ENCODE results near the gene KIAA1328. TPM values are rescaled to one million over a fixed set of nuclear protein-coding genes. Genes with fewer than 3 reads are reported as not detected.

KIAA1328 gene
- total and polyA plus RNA-seq, 8 donors: 2.1 to 5.2 (median 3.6) TPM

- FAIRE-seq (no peak), DNase-seq (no peak), ATAC-seq (no peak)
- H3K4me3 ChIP-seq: no peak overlapping the region
- no peaks in the 10 kb centered on the region for H3K4me1 ChIP-seq
- intact Hi-C loops (cut with DNase I): loop anchor here in 1 of 3 donors (10.0 kb wide), 1 partner anchor 48 kb away; no protein-coding TSS in a partner anchor
- peaks cover 0 to 8% (median 2%) of the 10 kb centered on the region in 4 donors for H3K27me3 ChIP-seq
- TF ChIP-seq CTCF (IDR thresholded peaks at IDR 0.05): no peak
- no peak overlapping the region for H3K27ac ChIP-seq
- no peaks in the 10 kb centered on the region for H3K9me3 ChIP-seq
- 73 to 83% methylated on average over 16 of the region's 16 CpGs for WGBS, 2 donors
- no peaks in the 10 kb centered on the region for H3K36me3 ChIP-seq
Observed at GRCh38 chr18:37272841-37273240, 443.9 kb downstream of the KIAA1328 start.

GRCh38 chr18:37274309-37275236 lies 445.6 kb downstream of the KIAA1328 start:
- FAIRE-seq (no peak), ATAC-seq (no peak), DNase-seq (no peak)
- Histone ChIP-seq H3K36me3 (no peaks in the 10 kb centered on the region), H3K27me3 (peaks cover 0 to 8% (median 2%) of the 10 kb centered on the region in 4 donors), H3K27ac (no peak overlapping the region), H3K9me3 (no peaks in the 10 kb centered on the region), H3K4me3 (no peak overlapping the region), H3K4me1 (no peaks in the 10 kb centered on the region)
- intact Hi-C loops (cut with DNase I): loop anchor here in 1 of 3 donors (10.0 kb wide), 1 partner anchor 50 kb away; no protein-coding TSS in a partner anchor
- no peak for TF ChIP-seq CTCF (IDR thresholded peaks at IDR 0.05)
- 11 to 19% methylated on average over 78 to 82 of the region's 82 CpGs for WGBS, 2 donors

- Histone ChIP-seq H3K36me3 (no peaks in the 10 kb centered on the region), H3K9me3 (no peaks in the 10 kb centered on the region), H3K4me1 (no peaks in the 10 kb centered on the region), H3K27ac (no peak overlapping the region), H3K4me3 (no peak overlapping the region), H3K27me3 (peaks cover 0 to 8% (median 2%) of the 10 kb centered on the region in 4 donors)
- 18 to 22% methylated on average over 16 to 31 of the region's 32 CpGs for WGBS, 2 donors
- intact Hi-C loops (cut with DNase I): loop anchor here in 1 of 3 donors (10.0 kb wide), 1 partner anchor 50 kb away; no protein-coding TSS in a partner anchor
- no peak for TF ChIP-seq CTCF (IDR thresholded peaks at IDR 0.05)
- DNase-seq: no peak
- ATAC-seq: no peak
- no peak for FAIRE-seq
Observed at GRCh38 chr18:37275237-37275741, 446.4 kb downstream of the KIAA1328 start.

GRCh38 chr18:37276111-37276890 lies 447.4 kb downstream of the KIAA1328 start:
- no peaks in the 10 kb centered on the region for H3K9me3 ChIP-seq
- H3K27ac ChIP-seq: no peak overlapping the region
- FAIRE-seq (no peak), DNase-seq (no peak), ATAC-seq (no peak)
- WGBS, 2 donors: 71 to 75% methylated on average over 10 of the region's 10 CpGs
- H3K4me3 ChIP-seq: no peak overlapping the region
- no peaks in the 10 kb centered on the region for H3K36me3 ChIP-seq
- no peaks in the 10 kb centered on the region for H3K4me1 ChIP-seq
- no peak for TF ChIP-seq CTCF (IDR thresholded peaks at IDR 0.05)
- intact Hi-C loops (cut with DNase I): loop anchor here in 1 of 3 donors (10.0 kb wide), 1 partner anchor 52 kb away; no protein-coding TSS in a partner anchor
- H3K27me3 ChIP-seq: peaks cover 0 to 8% (median 2%) of the 10 kb centered on the region in 4 donors
